ENCODE results near the gene ATG101.

ATG101 gene

GRCh38 chr12:52086944-52087835 lies 17.4 kb downstream of the ATG101 start:
- DNase-seq (ENCODE audit: low read depth), result no peak
- no peak overlapping the region for H3K4me3 ChIP-seq (ENCODE audit: low read length)
- TF ChIP-seq CTCF (conservative IDR thresholded peaks at IDR 0.05; ENCODE audit: low read length), result no peak

- TF ChIP-seq CTCF (conservative IDR thresholded peaks at IDR 0.05; ENCODE audit: low read length), result no peak
These were observed 18.4 kb downstream of the ATG101 start for GRCh38 chr12:52087961-52088820.

GRCh38 chr12:52089491-52089890 lies 19.7 kb downstream of the ATG101 start:
- H3K4me3 ChIP-seq (ENCODE audit: low read length), result no peak overlapping the region
- TF ChIP-seq CTCF (conservative IDR thresholded peaks at IDR 0.05; ENCODE audit: low read length), result no peak
- no peak for DNase-seq (ENCODE audit: low read depth)

More at GRCh38 chr12:52087961-52088820, 18.4 kb downstream of the ATG101 start:
- no peak for DNase-seq (ENCODE audit: low read depth)
- H3K4me3 ChIP-seq (ENCODE audit: low read length), result no peak overlapping the region

DNA sequence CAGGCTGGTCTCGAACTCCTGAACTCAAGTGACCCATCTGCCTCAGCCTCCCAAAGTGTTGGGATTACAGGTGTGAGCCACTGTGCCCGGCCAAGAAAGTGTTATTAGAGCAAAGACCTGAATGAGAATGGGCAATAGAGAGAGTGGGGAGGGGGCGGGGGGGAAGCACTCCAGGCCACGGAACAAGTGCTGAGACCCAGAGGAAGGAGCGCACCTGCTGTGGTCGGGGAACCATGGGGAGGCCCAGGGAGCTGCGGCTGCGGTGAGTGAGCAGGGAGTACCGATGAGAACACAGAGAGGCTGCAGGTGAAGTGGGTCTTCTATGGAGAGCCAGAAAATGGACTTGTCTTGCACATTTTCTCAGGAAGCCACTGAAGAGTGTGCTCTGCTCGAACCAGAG lies 20.5 kb downstream of the ATG101 start:
- H3K4me3 ChIP-seq (ENCODE audit: low read length), result no peak overlapping the region
- TF ChIP-seq CTCF (conservative IDR thresholded peaks at IDR 0.05; ENCODE audit: low read length), result no peak
- DNase-seq (ENCODE audit: low read depth), result no peak

GRCh38 chr12:52091061-52091460 lies 21.3 kb downstream of the ATG101 start:
- H3K4me3 ChIP-seq (ENCODE audit: low read length), result no peak overlapping the region
- no peak for DNase-seq (ENCODE audit: low read depth)
- TF ChIP-seq CTCF (conservative IDR thresholded peaks at IDR 0.05; ENCODE audit: low read length), result no peak

DNA sequence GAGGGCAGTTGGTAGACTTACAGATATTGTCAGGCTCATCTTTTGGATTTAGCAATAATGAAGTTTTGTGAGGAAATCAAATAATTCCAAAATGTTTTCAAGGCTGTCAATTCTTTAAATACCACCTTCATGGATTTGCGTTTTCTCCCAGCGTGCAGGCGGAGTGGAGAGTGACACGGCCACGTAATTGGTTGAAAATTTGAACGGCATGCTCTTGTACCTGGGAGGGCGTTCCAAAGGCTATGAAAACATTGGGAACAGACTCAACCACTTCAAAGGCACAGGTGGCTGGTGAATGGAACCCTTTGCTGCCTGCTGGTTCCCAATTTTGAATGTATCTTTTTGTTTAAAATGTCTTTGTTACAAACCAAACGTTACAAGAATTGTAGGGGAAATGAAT lies 22.1 kb downstream of the ATG101 start:
- no peak overlapping the region for H3K4me3 ChIP-seq (ENCODE audit: low read length)
- TF ChIP-seq CTCF (conservative IDR thresholded peaks at IDR 0.05; ENCODE audit: low read length), result no peak
- DNase-seq (ENCODE audit: low read depth), result no peak
